CD4-positive, CD25-positive, alpha-beta regulatory T cell (primary cell): ENCODE measurements around the gene EIF2B4. TPM values are rescaled to one million over a fixed set of nuclear protein-coding genes. Genes with fewer than 3 reads are reported as not detected.

Source experiments
- ATAC-seq, 2 donors: fragments of 150-1000 bp; cut with Tn5 transposase; one replicate each; pipeline ENCODE4 v1.10.0; 2021; ENCODE audit warnings: low read depth in 2 of 2, moderate number of reproducible peaks in 2 of 2, moderate library complexity in 1 of 2
- DNase-seq, 3 donors: peaks; one replicate each; pipeline versions ENCODE4 v3.0.0 to v3.0.0-alpha.2; 2012 to 2022; ENCODE audit warnings: mixed read lengths in 1 of 3
- H3K27ac ChIP-seq: one replicate; pipeline ENCODE4 v1.7.0; 2013; ENCODE audit warnings: mild to moderate bottlenecking, low read length; ENCODE audit not compliant: insufficient read depth, poor library complexity, severe bottlenecking
- H3K27me3 ChIP-seq: one replicate; pipeline ENCODE4 v1.7.0; 2013; ENCODE audit warnings: low read length; ENCODE audit not compliant: control insufficient read depth, insufficient read depth
- H3K36me3 ChIP-seq: one replicate; pipeline ENCODE4 v1.7.0; 2013; ENCODE audit warnings: mild to moderate bottlenecking, low read length, moderate library complexity; ENCODE audit not compliant: control insufficient read depth, insufficient read depth
- H3K4me1 ChIP-seq: 2 replicates; pipeline ENCODE4 v1.7.0; 2013; ENCODE audit warnings: mild to moderate bottlenecking, low read length; ENCODE audit not compliant: insufficient read depth, control insufficient read depth, poor library complexity, severe bottlenecking
- H3K4me3 ChIP-seq: one replicate; pipeline ENCODE4 v1.7.0; 2013; ENCODE audit warnings: low read depth, mild to moderate bottlenecking, low read length, moderate library complexity
- H3K9me3 ChIP-seq, 2 experiments: 1 replicate in 1 of 2; 2 replicates in 1 of 2; pipeline ENCODE4 v1.7.0; 2013; ENCODE audit warnings: low read length in 2 of 2, mild to moderate bottlenecking in 1 of 2, moderate library complexity in 1 of 2; ENCODE audit not compliant: control insufficient read depth in 2 of 2
- H3K27ac Mint-ChIP-seq, 3 donors: one replicate each; pipeline ENCODE4 v1.8.0; 2020 to 2022; ENCODE audit warnings: mild to moderate bottlenecking in 3 of 3, mixed read lengths in 3 of 3, moderate library complexity in 2 of 3
- H3K27me3 Mint-ChIP-seq: one replicate; pipeline ENCODE4 v1.8.0; 2022; ENCODE audit warnings: mild to moderate bottlenecking, mixed read lengths
- H3K36me3 Mint-ChIP-seq: one replicate; pipeline ENCODE4 v1.8.0; 2020; ENCODE audit warnings: mixed read lengths
- H3K4me1 Mint-ChIP-seq, 4 donors: one replicate each; pipeline ENCODE4 v1.8.0; 2020 to 2022; ENCODE audit warnings: mixed read lengths in 4 of 4, mild to moderate bottlenecking in 1 of 4
- H3K4me3 Mint-ChIP-seq, 4 donors: one replicate each; pipeline ENCODE4 v1.8.0; 2020 to 2022; ENCODE audit warnings: mild to moderate bottlenecking in 4 of 4, mixed read lengths in 4 of 4, moderate library complexity in 3 of 4
- H3K9me3 Mint-ChIP-seq, 7 donors: one replicate each; pipeline ENCODE4 v1.8.0; 2020 to 2022; ENCODE audit warnings: mixed read lengths in 7 of 7, mild to moderate bottlenecking in 3 of 7, moderate library complexity in 2 of 7
- polyA plus RNA-seq, 4 donors: library from polyadenylated mRNA; unstranded; fragments of 300-500 nt; fragmentation: Illumina TruSeq; gene quantifications; one replicate each; pipeline ENCODE4 v1.2.3, GENCODE V29; 2021
- total RNA-seq: library from RNA; stranded (reverse); gene quantifications from one replicate; pipeline ENCODE4 v1.2.3, GENCODE V29; 2022

The EIF2B4 gene
- total and polyA plus RNA-seq, 5 donors from 2014 or later = 27.3 to 38.8 (median 33.8) TPM

DNA sequence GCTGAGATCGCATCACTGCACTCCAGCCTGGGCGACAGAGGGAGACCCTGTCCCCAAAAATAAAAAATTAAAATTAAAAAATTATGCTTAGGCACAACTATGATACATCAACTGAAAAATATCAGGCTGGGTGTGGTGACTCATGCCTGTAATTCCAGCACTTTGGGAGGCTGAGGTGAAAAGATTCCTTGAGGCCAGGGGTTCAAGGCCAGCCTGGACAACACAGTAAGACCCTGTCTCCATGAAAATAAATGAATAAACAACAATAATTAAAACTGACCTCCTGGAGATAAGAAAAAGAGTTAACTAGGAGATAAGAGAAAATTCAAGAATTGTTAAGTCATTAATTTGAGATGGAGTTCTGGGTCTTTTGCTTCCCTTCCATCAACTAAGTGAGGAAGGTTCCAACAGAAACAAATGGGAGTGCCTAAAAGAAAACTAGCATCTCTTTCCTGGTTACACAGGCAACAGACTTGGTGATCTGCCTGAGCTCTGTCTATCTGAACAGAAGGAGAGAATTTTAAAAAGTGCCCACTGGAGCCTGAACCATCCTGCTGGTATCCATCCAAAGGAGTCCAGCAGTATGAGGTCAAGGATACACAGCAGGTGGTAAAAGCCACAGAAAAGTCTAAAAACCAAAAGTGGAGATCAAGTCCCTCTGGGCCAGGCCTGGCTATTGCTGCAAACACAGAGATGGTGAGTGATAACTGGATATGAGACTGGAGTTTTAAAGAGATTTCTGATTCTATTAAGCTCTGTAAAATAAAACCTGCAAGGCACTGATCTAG, 30.4 kb upstream of the EIF2B4 start:
- Mint-ChIP-seq H3K27ac (peak overlapping the region in 2 of 3 donors; percentile 27 to 57), H3K27me3 (no peaks in the 10 kb centered on the region), H3K36me3 (peaks cover 14% of the 10 kb centered on the region), H3K4me1 (peaks cover 33 to 73% (median 52%) of the 10 kb centered on the region in 4 donors), H3K9me3 (no peaks in the 10 kb centered on the region), H3K4me3 (peak overlapping the region in 2 of 4 donors; percentile 47 to 90)
- H3K4me1 ChIP-seq = peaks cover 22% of the 10 kb centered on the region
- peak overlapping the region; percentile 26 for H3K4me3 ChIP-seq
- no peak overlapping the region for H3K27ac ChIP-seq
- DNase-seq (no peak), ATAC-seq (no peak)
- peaks cover 14% of the 10 kb centered on the region for H3K36me3 ChIP-seq
- H3K9me3 ChIP-seq = no peaks in the 10 kb centered on the region
- no peaks in the 10 kb centered on the region for H3K27me3 ChIP-seq

DNA sequence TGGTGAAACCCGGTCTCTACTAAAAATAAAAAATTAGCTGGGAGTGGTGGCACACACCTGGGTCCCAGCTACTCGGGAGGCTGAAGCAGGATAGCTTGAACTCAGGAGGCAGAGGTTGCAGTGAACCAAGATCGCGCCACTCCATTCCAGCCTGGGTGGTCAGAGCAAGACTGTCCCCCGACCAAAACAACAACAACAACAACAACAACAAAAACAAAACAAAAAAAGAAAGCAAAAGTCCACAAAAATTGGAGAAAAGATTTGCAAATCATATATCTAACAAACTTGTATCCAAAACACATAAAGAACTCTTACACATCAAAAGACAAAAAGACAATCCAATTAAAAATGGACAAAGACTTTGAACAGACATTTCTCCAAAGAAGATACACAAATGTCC, 28.8 kb upstream of the EIF2B4 start:
- Mint-ChIP-seq H3K27ac (peak overlapping the region; percentile 52 to 74 (median 71)), H3K4me3 (peak overlapping the region in 3 of 4 donors; percentile 31 to 79 (median 33)), H3K9me3 (no peaks in the 10 kb centered on the region), H3K27me3 (no peaks in the 10 kb centered on the region), H3K4me1 (peaks cover 32 to 69% (median 48%) of the 10 kb centered on the region in 4 donors), H3K36me3 (peaks cover 14% of the 10 kb centered on the region)
- no peaks in the 10 kb centered on the region for H3K27me3 ChIP-seq
- H3K27ac ChIP-seq = no peak overlapping the region
- no peaks in the 10 kb centered on the region for H3K9me3 ChIP-seq
- DNase-seq (no peak), ATAC-seq (no peak)
- H3K4me1 ChIP-seq = peaks cover 18% of the 10 kb centered on the region
- H3K4me3 ChIP-seq = no peak overlapping the region
- peaks cover 12% of the 10 kb centered on the region for H3K36me3 ChIP-seq

DNA sequence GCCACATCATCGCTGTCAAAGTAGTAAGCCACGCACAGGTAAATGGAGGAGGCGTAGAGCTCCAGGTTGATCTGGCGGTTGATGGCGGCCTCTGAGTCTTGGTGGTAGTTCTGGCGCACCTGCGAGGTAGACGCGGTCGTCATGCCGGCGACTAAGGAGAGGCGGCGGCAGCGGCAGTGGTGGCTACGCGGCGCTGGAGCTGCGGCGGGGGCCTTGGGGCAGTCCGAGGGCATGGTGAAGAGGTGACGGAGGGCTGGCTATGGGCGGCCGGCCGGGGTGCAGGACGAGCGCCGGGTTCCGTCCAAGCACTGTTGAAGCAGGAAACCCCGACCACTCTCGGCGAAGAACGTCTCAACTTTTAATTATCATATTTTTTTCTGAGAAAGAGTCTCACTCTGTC, 23.1 kb upstream of the EIF2B4 start:
- Histone ChIP-seq H3K27me3 (no peaks in the 10 kb centered on the region), H3K4me1 (peaks cover 29% of the 10 kb centered on the region), H3K4me3 (no peak overlapping the region), H3K9me3 (no peaks in the 10 kb centered on the region), H3K27ac (no peak overlapping the region), H3K36me3 (no peaks in the 10 kb centered on the region)
- Mint-ChIP-seq H3K36me3 (peaks cover 19% of the 10 kb centered on the region), H3K4me1 (peaks cover 27 to 63% (median 45%) of the 10 kb centered on the region in 4 donors), H3K9me3 (no peaks in the 10 kb centered on the region), H3K4me3 (peak overlapping the region in 1 of 4 donors; percentile 30), H3K27me3 (no peaks in the 10 kb centered on the region), H3K27ac (peak overlapping the region in 2 of 3 donors; percentile 82 to 99)
- DNase-seq (no peak), ATAC-seq (no peak)

DNA sequence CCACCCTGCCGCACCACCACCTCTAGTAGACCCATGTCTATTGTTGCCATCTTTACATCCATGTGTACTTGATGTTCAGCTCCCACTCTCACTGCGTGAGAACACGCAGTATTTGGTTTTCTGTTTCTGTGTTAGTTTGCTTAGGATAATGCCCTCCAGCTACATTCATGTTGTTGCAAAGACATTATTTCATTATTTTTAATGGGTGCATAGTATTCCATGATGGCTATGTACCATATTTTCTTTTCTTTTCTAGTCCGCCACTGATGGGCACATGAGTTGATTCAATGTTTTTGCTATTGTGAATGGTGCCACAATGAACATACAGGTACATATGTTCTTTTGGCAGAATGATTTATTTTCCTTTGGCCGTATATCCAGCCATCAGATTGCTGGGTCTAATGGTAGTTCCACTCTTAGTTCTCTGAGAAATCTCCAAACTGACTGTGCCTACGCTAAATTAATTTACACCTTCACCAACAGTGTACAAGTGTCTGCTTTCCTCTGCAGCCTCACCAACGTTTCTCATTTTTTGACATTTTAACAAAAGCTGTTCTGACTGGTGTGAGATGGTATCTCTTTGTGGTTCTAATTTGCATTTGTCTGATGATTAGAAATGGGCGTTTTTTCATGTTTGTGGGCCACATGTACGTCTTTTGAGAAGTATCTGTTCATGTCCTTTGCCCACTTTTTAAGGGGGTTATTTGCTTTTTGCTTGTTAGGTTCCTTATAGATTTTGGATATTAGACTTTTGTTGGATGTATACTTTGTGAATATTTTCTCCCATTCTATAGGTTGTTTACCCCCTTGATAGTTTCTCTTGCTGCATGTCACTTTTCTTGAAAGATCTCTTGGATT, 20.9 kb upstream of the EIF2B4 start:
- peak overlapping the region; percentile 87 for H3K27ac ChIP-seq
- Mint-ChIP-seq H3K27ac (peak overlapping the region; percentile 99), H3K4me3 (peak overlapping the region; percentile 71 to 87 (median 80)), H3K36me3 (peaks cover 12% of the 10 kb centered on the region), H3K4me1 (peaks cover 14 to 51% (median 33%) of the 10 kb centered on the region in 4 donors), H3K9me3 (no peaks in the 10 kb centered on the region), H3K27me3 (no peaks in the 10 kb centered on the region)
- H3K9me3 ChIP-seq = no peaks in the 10 kb centered on the region
- peaks cover 4% of the 10 kb centered on the region for H3K36me3 ChIP-seq
- peaks cover 29% of the 10 kb centered on the region for H3K4me1 ChIP-seq
- peak overlapping the region; percentile 73 for H3K4me3 ChIP-seq
- no peaks in the 10 kb centered on the region for H3K27me3 ChIP-seq
- DNase-seq (peak; percentile 17 to 88 (median 85)), ATAC-seq (peak; percentile 78)

DNA sequence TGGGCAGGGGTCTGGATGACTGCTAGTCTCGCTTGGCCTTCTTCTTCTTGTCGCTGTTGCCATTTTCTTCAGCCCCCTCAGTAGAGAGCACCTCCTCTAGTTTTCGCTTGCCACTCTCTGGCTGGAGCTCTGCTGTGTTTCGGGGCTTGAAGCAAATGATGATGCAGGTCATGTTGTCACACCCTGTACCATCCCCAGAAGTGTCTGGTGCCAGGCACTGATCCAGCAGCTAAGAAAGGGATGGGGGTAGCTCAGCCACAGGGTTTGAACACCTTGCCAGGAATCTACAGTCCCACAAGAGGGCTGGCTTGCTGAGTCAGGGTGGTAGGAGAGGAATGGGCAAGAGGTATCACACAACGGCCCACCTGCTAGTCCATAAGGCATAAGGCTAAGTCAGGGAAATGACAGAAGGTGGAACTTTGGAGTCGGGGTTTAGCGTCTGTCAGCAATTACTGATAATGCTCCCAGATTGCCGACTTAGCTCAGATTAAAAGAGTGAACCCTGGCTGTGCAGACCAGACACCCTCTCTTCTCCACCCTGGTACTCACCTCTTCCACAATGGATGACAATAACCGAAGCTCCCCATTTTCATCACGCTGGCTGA, 11.5 kb upstream of the EIF2B4 start:
- Mint-ChIP-seq H3K4me3 (peak overlapping the region; percentile 84 to 95 (median 86)), H3K27me3 (no peaks in the 10 kb centered on the region), H3K27ac (peak overlapping the region; percentile 32 to 97 (median 93)), H3K4me1 (peaks cover 12 to 32% (median 23%) of the 10 kb centered on the region in 4 donors), H3K36me3 (peaks cover 28% of the 10 kb centered on the region), H3K9me3 (no peaks in the 10 kb centered on the region)
- peaks cover 21% of the 10 kb centered on the region for H3K4me1 ChIP-seq
- DNase-seq (no peak), ATAC-seq (no peak)
- H3K4me3 ChIP-seq = no peak overlapping the region
- peak overlapping the region; percentile 88 for H3K27ac ChIP-seq
- H3K36me3 ChIP-seq = peaks cover 62% of the 10 kb centered on the region
- no peaks in the 10 kb centered on the region for H3K27me3 ChIP-seq
- H3K9me3 ChIP-seq = no peaks in the 10 kb centered on the region

DNA sequence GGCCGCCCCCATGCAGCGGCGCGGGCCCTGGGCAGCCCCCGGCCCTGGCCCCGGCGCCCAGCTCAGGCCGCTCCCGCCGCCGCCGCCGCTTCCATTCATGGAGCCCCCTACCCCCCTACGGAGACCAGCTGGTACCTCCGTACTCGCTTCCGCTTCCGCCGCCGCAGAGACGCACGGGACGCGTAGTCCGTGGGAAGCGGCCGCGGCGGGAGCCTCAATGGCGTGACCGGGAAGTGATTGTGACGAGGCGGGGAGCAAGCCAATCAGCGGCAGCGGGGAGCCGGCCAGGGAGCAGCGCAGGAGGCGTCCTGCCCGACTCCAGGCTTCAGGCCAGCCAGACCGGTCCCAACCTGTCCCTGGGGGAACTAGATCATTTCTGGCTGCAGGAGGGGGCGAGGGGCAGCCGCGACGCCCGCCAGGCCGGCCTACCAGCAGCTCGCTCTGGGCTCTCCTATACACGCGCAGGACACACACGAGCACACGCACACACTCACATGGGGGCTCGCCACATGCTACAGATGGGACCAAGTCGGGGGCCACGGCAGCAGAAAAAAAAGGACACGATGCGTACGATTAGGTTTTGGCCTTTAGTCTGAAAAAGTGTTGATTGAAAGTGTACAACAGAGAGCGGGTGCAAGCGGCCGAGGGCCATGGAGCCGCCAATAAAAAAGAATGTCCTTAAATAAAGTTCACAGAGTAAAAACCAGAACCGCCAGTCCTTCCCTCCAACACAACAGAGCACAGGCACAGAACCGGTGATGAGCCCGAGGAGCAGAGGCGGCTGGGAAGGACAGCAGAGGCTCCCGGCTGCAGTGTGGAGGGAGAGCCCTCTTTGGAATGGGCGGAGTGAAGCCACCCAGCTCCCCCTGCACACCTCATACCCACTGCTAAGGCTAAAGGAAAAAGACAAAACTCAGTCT, 10.7 kb upstream of the EIF2B4 start, which contains the start of gene ZNF513:
TSS of gene ZNF513 (minus strand) at position 109 of the 920 bp plus-strand sequence. CDS start 208 bp downstream, outside the sequence.
- Histone ChIP-seq H3K36me3 (peaks cover 64% of the 10 kb centered on the region), H3K9me3 (no peaks in the 10 kb centered on the region), H3K27ac (peak within 1 kb of the TSS; percentile 88), H3K4me1 (peaks cover 21% of the 10 kb centered on the region), H3K27me3 (no peaks in the 10 kb centered on the region), H3K4me3 (peak within 1 kb of the TSS; percentile 67)
- DNase-seq = peak; percentile 82 to 94 (median 85)
- Mint-ChIP-seq H3K36me3 (peaks cover 34% of the 10 kb centered on the region), H3K27ac (peak within 1 kb of the TSS; percentile 90 to 97 (median 93)), H3K4me3 (peak within 1 kb of the TSS; percentile 87 to 95 (median 92)), H3K9me3 (no peaks in the 10 kb centered on the region), H3K4me1 (peaks cover 11 to 30% (median 23%) of the 10 kb centered on the region in 4 donors), H3K27me3 (no peaks in the 10 kb centered on the region)
- ATAC-seq = peak; percentile 92 to 95
